GM12892 (cell line): ENCODE data around the gene PRRT2.

Source experiments
- POLR2A ChIP-seq: IDR thresholded peaks from 2 replicates; pipeline ENCODE4 v1.6.1; 2011; ENCODE audit warnings: low read depth, low read length, control low read depth
- POLR2AphosphoS5 ChIP-seq: IDR thresholded peaks from 2 replicates; pipeline ENCODE4 v1.6.1; 2011; ENCODE audit warnings: low read depth, low read length, control low read depth

- TF ChIP-seq POLR2A (no peak), POLR2AphosphoS5 (no peak)
These were observed 19.9 kb upstream of the PRRT2 start for GRCh38 chr16:29791845-29792807.
